ENCODE results near the gene F5. TPM values are rescaled to one million over a fixed set of nuclear protein-coding genes. Genes with fewer than 3 reads are reported as not detected.

The F5 gene
- total and polyA plus RNA-seq, 2 of the 13 experiments (the other 11 are each of a cell fraction or from before 2014, with no cell fraction given), result 38.3 to 64.0 TPM

DNA sequence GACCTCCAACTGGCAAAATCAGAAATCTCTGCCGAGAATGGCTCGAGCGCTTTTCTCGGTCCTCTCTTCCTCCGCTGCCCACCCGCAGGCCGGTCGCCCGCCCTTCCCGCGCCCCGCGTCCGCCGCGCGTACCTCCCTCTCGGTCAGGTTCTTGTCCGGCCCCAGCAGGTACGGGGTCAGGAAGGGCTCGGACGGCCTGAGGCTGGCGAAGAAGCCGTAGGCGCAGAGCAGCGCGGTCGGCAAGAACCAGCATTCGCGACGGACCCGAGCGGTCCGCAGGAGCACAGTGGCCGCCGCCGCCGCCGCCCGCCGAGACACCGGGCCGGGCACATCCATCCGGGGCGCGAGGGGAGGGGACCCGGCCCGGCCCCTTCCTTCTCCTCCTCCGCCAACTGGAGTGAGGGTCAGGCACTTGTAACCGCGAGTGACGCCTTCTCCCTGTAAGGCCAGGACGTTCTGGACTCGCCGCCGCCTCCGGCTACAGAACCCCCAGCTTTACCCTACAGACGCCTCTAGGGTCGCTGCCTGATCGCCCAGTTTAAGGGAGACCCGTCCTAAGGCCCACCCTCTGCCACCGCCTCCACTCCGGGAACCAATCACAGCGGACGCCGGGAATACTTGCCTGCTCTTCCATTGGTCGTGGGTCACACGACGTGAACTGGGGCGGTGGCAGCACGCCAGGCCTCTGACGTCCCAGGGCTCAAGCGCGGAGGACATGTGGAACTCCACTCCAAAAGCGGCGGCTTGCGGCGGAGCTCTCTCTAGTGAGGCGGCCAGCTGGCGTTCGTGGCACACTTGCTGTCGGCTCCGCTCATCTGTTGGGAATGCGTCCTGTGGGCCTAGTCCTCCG, 100.6 kb downstream of the F5 start, which contains the start of gene SLC19A2 (continued):
- no peak for TF ChIP-seq TP53 (CRISPR knock-in tag; conservative IDR thresholded peaks at IDR 0.05)
- peak; percentile 3; the same call in 1 of the 2 replicates for TF ChIP-seq ATF3 (CRISPR knock-in tag; IDR thresholded peaks at IDR 0.05)
- peak; percentile 58; the same call in 1 of the 2 replicates for TF ChIP-seq ARID5B (CRISPR knock-in tag; IDR thresholded peaks at IDR 0.05)
- TF ChIP-seq, protein P1, sequence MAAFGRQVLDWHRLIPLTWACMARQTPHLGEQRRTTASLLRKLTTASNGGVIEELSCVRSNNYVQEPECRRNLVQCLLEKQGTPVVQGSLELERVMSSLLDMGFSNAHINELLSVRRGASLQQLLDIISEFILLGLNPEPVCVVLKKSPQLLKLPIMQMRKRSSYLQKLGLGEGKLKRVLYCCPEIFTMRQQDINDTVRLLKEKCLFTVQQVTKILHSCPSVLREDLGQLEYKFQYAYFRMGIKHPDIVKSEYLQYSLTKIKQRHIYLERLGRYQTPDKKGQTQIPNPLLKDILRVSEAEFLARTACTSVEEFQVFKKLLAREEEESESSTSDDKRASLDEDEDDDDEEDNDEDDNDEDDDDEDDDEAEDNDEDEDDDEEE (CRISPR knock-in tag; IDR thresholded peaks at IDR 0.05), result 0 out of 2 replicates have a peak, but pooled peaks have one; percentile 90
- peak; percentile 85; the same call in 1 of the 2 replicates for TF ChIP-seq HES4 (CRISPR knock-in tag; IDR thresholded peaks at IDR 0.05; ENCODE audit: borderline replicate concordance)
- TF ChIP-seq KAT8 (CRISPR knock-in tag; IDR thresholded peaks at IDR 0.05), result peak; percentile 85
- no peak for TF ChIP-seq SMAD9 (CRISPR knock-in tag; IDR thresholded peaks at IDR 0.05)
- peak; percentile 53; the same call in 1 of the 2 replicates for TF ChIP-seq ZNF614 (CRISPR knock-in tag; IDR thresholded peaks at IDR 0.05; ENCODE audit: borderline replicate concordance)
- no peak for TF ChIP-seq ZNF17 (CRISPR knock-in tag; IDR thresholded peaks at IDR 0.05)
- no peak; the same call in none of the 2 replicates for TF ChIP-seq ZNF782 (CRISPR knock-in tag; IDR thresholded peaks at IDR 0.05; ENCODE audit: borderline replicate concordance)
- no peak for TF ChIP-seq ZNF703 (CRISPR knock-in tag; IDR thresholded peaks at IDR 0.05; ENCODE audit: borderline replicate concordance)
- TF ChIP-seq, protein P2, sequence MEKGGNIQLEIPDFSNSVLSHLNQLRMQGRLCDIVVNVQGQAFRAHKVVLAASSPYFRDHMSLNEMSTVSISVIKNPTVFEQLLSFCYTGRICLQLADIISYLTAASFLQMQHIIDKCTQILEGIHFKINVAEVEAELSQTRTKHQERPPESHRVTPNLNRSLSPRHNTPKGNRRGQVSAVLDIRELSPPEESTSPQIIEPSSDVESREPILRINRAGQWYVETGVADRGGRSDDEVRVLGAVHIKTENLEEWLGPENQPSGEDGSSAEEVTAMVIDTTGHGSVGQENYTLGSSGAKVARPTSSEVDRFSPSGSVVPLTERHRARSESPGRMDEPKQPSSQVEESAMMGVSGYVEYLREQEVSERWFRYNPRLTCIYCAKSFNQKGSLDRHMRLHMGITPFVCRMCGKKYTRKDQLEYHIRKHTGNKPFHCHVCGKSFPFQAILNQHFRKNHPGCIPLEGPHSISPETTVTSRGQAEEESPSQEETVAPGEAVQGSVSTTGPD (CRISPR knock-in tag; IDR thresholded peaks at IDR 0.05), result no peak
- TF ChIP-seq ZNF496 (CRISPR knock-in tag; IDR thresholded peaks at IDR 0.05; ENCODE audit: insufficient replicate concordance), result no peak
- TF ChIP-seq TOE1 (CRISPR knock-in tag; IDR thresholded peaks at IDR 0.05), result no peak
- no peak for TF ChIP-seq ZNF569 (CRISPR knock-in tag; IDR thresholded peaks at IDR 0.05; ENCODE audit: borderline replicate concordance)
- no peak for TF ChIP-seq SOX5 (CRISPR knock-in tag; IDR thresholded peaks at IDR 0.05; ENCODE audit: borderline replicate concordance)
- no peak for TF ChIP-seq SSRP1 (CRISPR knock-in tag; IDR thresholded peaks at IDR 0.05)
- no peak for TF ChIP-seq JUND (CRISPR knock-in tag; IDR thresholded peaks at IDR 0.05)
- peak; percentile 68 for TF ChIP-seq ZNF280B (CRISPR knock-in tag; IDR thresholded peaks at IDR 0.05; ENCODE audit: borderline replicate concordance)
- TF ChIP-seq TAF1 (CRISPR knock-in tag; IDR thresholded peaks at IDR 0.05), result peak; percentile 92
- no peak for TF ChIP-seq DNMT3B (CRISPR knock-in tag; conservative IDR thresholded peaks at IDR 0.05)

All from HepG2 (cell line).